GM18858 (cell line): ENCODE measurements around the gene RPS16.
"Not testable (repeated sequence)": the region's sequence is repeated elsewhere in the genome, so short reads cannot be mapped to it uniquely, and the experiment has no call there.

Source experiments
- ATAC-seq: cut with Tn5 transposase; IDR thresholded peaks from one replicate; pipeline ENCODE4 v1.9.1; 2021; ENCODE audit not compliant: unreplicated experiment

Gene RPS16

GRCh38 chr19:39435499-39436349 lies at the start of gene RPS16:
TSS of gene RPS16 (minus strand) at chr19:39435949. CDS start at chr19:39435895, 54 bp downstream.
- peak; percentile 58 for ATAC-seq

- ATAC-seq, result no peak
These were observed 47.4 kb upstream of the RPS16 start for GRCh38 chr19:39483141-39483540.

GRCh38 chr19:39481676-39482075 lies 45.9 kb upstream of the RPS16 start:
- ATAC-seq, result no peak

- no peak for ATAC-seq
These were observed 45.4 kb upstream of the RPS16 start for GRCh38 chr19:39481229-39481545.

GRCh38 chr19:39480337-39481228 lies 44.8 kb upstream of the RPS16 start, which contains the start of gene TIMM50:
TSS of gene TIMM50 (plus strand) at chr19:39480838. CDS start at chr19:39480854, 16 bp downstream.
- ATAC-seq, result peak; percentile 74

- ATAC-seq, result no peak
These were observed 44.2 kb upstream of the RPS16 start for GRCh38 chr19:39479916-39480315.

GRCh38 chr19:39479319-39479801 lies 43.6 kb upstream of the RPS16 start:
- ATAC-seq, result not testable (repeated sequence)

- ATAC-seq, result no peak
These were observed 40.0 kb upstream of the RPS16 start for GRCh38 chr19:39475748-39476147.

GRCh38 chr19:39474139-39474620 lies 38.4 kb upstream of the RPS16 start:
- ATAC-seq, result no peak

- ATAC-seq, result no peak
These were observed 37.8 kb upstream of the RPS16 start for GRCh38 chr19:39473443-39473960.

- ATAC-seq, result no peak
These were observed 37.1 kb upstream of the RPS16 start for GRCh38 chr19:39472746-39473442.

- no peak for ATAC-seq
These were observed 36.2 kb upstream of the RPS16 start for GRCh38 chr19:39471756-39472536.

GRCh38 chr19:39470724-39471339 lies 35.1 kb upstream of the RPS16 start:
- ATAC-seq, result no peak

- ATAC-seq, result no peak
These were observed 33.8 kb upstream of the RPS16 start for GRCh38 chr19:39469567-39469966.

- no peak for ATAC-seq
These were observed 33.3 kb upstream of the RPS16 start for GRCh38 chr19:39469036-39469435.

GRCh38 chr19:39467941-39468340 lies 32.2 kb upstream of the RPS16 start:
- ATAC-seq, result no peak

- ATAC-seq, result no peak
These were observed 30.4 kb upstream of the RPS16 start for GRCh38 chr19:39465956-39466747.

- ATAC-seq, result no peak
These were observed 27.7 kb upstream of the RPS16 start for GRCh38 chr19:39463403-39463802.

- ATAC-seq, result not testable (repeated sequence)
These were observed 15.5 kb upstream of the RPS16 start for GRCh38 chr19:39451257-39451656.
